COLO668 (cell line): Measurements from ENCODE around the gene CCDC194.
"Not testable (repeated sequence)": the region's sequence is repeated elsewhere in the genome, so short reads cannot be mapped to it uniquely, and the experiment has no call there.

ENCODE experiments used
- DNase-seq: peaks from one replicate; lab custom pipeline; 2025; ENCODE audit not compliant: unreplicated experiment; lab: John Stamatoyannopoulos, UW

The CCDC194 gene

DNA sequence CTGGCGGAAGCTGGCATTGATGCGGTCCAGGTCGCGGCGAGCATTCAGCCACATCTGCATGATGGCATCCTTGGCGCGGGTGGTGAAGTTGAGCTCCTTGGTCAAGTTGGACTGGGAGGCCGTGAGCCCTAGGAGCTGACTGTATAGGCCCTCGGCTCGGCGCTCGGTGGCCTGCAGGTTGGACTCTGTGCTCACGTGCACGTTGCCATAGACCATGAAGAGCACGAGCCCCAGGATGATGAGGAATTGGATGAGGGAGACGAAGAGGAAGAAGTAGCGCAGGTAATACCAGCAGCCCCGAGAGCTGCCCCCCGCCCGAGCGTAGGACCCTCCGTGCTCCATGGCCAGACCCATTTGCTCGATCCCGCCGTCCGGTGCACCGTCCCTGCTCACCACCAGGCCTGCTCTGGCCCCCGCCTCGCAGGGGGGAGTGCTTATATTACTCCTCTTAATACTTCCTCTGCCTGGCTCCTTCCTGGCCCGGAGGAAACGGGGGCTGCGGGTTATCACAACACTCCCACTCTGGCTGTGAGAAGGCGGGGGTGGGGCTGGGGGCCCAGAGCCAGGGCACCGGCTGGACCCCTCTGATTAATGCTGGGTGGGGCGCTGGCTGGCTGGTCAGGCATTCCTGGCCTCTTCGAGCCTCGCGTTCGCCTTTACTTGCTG, 16.9 kb downstream of the CCDC194 start, which contains the start of gene PLVAP:
PLVAP (minus strand) TSS at position 408 of the 666 bp plus-strand sequence; CDS start at position 354, 54 bp downstream.
- DNase-seq: no peak

DNA sequence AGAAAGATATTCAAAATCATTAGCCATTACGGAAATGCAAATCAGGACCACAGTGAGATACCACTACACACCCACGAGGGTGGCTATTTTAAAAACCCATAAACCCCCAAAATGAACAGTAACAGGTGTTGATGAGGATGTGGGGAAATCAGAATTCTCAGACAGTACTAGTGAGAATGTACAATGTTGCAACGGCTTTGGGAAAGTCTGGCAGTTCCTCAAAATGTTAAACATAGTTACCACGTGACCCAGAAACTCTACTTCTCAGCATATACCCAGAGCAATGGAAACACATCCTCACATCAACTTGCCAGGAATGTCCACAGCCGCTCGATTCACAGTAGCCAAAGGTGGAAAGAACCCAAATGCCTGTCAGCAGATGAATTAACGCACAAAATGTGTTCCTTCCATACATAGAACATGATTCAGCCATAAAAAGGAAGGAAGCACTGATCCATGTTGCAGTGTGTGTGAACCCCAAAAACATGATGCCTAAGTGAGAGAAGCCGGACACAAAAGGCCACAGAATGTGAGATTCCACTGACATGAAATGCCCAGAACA, 23.9 kb downstream of the CCDC194 start:
- no peak for DNase-seq

DNA sequence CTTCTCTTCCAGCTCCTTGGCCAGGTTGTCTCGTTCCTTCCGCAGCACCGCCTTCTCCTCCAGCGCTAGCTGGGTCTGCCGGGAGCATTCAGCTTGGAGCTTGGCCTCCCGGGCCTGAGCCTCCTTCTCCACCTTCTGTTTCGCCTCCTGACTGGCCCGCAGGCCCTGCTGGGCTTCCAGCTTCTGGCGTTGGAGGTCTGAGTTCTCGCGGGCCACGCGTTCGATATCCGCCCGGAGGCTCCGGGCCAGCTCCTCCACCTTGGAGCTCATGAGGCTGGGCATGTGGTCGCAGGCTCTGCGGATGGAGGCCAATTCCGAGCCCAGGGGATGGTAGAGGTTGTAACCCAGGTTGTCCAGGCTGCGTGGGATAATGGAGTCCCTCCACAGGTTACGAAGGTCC, 28.6 kb downstream of the CCDC194 start:
- no peak for DNase-seq

DNA sequence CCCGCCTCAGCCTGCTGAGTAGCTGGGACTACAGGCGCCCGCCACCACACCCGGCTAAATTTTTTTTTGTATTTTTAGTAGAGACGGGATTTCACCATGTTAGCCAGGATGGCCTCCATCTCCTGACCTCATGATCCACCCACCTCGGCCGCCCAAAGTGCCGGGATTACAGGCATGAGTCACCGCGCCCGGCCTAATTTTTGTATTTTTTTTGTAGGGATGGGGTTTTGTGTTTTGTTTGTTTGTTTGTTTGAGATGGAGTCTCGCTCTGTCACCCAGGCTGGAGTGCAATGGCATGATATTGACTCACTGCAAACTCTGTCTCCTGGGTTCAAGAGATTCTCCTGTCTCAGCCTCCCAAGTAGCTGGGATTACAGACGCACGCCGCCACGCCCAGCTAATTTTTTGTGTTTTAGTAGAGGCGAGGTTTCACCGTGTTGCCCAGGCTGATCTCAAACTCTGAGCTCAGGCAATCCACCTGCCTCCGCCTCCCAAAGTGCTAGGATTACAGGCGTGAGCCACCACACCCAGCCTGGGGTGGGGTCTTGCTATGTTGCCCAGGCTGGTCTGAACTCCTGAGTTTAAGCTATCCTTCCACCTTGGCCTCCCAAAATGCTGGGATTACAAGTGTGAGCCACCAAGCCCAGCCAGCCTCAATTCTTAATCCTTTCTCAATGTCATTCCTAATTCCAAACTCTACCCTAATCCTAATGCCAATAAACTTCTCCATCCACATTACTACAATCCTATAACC, 30.0 kb downstream of the CCDC194 start:
- DNase-seq: not testable (repeated sequence)

DNA sequence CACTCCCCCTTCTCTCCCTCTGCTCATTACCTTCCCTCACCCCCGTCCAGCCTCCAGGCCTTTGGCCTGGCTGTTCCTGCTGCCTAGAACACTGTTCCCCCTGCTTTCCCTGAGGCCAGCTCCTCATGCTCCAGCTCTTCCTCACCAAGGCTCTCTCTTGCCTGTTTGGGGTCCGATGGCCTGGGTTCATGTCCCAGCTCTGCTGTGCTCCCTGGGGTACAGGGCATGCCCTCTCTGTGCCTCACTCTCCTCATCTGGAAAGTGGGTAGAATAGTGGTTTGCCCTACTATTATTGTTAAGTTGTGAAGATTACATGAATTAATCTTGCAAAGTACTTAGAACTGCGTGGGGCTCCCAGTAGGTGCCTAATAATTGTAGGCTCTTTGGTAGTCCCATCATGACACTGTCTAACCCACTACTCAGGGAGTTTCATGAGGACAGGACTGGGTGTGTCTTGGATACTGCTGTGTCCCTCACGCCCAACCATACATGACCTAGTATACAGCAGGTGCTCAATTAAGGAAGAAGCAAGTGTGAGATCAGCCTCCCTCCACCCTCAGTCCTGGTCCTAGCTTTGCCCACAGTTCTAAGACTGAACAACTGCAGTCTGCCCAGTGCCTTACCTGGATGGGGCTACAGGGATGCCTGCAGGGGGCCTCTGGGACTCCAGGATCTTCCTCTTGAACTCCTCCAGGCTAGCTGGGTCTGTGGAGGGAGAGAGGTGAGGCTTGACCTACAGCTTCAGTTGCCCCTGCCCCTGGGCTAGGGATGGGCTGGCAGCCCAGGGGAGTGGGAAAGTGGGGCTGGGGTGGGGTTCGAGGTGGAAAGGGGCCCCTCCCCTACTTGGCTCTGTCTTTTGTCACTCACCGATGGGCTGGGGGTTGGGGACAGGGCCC, 33.8 kb downstream of the CCDC194 start:
- no peak for DNase-seq

DNA sequence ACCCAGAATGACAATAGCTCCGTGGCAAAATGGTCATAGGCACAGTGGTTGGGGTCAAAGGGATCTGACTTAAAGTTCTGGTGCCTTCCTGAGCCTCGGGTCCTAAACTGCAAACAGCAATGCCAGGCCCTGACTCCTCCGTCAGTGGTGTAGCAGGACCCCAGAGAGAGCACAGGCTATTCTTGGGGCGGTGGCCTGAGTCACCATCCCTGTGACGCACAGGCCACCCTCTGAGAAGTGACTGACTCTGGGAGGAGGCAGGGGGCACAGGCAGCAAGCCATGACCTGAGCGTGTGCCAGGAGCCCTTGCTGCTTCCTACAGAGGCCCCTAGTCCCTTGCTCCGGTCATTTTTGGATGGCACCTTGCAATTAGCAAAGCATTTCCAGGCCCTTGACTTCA, 35.6 kb downstream of the CCDC194 start:
- no peak for DNase-seq

DNA sequence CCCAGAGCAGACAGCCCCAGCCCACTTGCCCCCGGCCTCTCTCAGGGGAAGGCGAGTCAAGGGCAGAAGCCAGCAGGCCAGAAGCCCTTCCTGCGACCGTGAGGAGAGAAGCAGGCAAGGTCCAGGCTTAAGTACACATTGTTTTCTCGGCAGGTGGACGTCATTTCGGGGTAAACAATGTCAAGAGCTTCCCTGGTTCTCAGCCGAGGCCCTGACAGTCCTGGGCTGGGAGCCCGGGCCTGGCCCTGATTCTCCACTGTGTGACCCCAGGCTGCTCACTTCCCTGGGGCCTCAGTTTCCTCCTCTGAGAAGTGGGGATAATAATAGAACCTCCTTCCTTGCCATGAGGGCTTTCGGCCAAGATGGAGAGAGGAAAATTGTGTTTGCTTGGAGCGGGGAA, 36.3 kb downstream of the CCDC194 start:
- peak; percentile 9 for DNase-seq

DNA sequence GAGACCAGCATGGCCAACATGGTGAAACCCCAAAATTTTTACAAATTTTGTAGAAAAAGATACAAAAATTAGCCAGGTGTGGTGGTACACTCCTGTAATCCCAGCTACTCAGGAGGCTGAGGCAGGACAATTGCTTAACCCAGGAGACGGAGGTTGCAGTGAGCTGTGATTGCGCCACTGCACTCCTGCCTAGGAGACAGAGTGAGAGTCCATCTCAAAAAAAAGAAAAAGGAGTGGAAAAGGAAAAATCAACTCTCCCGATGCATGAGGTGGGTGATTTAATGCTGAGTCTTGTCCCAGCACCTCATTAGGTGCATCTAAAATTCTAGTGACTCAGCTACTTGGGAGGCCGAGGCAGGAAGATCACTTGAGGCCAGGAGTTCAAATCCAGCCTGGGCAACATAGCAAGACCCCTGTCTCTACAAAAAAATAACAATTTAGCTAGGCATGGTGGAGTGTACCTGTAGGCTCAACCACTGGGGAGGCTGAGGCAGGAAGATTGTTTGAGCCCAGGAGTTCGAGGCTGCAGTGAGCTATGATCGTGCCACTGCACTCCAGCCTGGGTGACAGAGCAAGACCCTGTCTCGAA, 36.8 kb downstream of the CCDC194 start:
- no peak for DNase-seq

DNA sequence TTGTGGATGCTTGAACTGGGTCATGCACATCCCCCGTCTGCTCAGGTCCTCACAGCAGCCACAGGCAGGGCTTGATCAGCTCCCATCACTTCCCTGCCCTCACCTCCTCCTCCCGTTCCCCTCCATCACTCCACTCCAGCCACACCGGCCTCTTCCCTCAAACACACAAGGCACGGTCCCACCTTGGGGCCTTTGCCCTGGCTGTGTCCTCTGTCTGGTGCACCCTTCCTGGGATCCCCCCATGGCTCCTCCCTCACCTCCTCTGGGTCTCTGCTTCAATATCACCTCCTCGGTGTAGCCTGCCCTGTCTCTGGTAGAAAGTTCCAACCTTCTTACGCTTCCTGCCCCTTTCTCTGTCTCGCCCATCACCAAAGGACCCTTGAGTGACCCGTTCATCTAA, 40.6 kb downstream of the CCDC194 start:
- DNase-seq: no peak

DNA sequence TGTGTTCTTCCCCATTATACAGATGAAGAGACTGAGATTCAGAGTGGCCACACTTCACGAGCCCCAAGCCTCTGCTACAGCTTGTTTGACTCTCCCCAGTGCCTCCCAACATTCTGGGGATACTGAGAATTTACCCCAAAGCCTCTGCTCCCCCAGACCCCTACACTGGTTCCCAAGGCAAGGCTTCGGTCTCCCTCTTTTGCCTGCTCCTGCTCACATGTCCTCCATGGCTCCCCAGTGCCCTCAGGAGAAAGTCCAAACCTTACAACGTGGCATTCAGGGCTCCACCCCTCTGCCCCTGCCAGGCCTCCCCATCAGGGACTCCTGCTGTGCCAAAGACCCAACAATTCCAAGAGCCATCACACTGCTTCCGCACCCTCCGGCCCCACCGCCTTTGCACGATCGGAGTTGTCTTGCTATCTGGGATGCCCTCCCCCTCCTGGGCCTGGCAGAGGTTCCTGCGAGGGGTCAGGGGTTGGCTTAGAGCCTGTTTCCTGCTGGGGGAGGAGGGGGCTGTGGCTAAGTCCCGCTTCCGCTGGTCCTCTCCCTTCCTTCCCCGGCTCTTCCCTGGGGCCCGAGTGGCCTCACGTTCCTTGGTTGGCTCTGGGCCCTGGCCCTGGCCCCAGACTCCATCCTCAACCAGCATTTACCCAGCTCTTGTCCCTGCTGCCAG, 41.3 kb downstream of the CCDC194 start:
- DNase-seq: no peak

DNA sequence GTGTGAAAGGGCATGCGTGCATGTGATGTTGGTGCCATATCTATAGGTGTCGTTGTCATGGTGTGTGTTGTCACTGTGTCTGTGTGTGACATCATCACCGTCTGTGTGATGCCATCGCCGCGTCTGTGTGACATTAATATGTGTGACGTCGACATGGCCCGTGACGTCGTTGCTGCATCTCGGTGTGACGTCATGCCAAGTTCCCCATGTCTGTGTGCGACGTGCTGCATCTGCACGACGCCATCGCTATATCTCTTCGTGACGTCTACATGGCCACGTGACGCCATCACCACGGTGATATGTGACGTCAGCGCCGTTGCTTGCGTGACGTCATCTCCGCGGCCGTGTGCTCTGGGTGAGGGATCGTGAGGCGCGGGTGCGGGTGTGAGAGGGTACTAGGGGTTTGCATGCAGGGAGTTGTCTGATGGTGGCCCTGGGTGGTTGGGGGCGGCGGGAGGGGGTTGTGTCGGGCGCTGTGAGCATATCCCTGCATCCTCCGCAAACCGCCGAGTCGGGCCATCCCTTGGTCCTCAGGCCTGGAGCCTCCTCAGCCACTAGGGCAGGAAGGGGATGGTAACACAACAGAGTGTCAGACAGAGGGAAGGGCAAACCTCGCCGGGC, 42.1 kb downstream of the CCDC194 start:
- peak; percentile 18 for DNase-seq

DNA sequence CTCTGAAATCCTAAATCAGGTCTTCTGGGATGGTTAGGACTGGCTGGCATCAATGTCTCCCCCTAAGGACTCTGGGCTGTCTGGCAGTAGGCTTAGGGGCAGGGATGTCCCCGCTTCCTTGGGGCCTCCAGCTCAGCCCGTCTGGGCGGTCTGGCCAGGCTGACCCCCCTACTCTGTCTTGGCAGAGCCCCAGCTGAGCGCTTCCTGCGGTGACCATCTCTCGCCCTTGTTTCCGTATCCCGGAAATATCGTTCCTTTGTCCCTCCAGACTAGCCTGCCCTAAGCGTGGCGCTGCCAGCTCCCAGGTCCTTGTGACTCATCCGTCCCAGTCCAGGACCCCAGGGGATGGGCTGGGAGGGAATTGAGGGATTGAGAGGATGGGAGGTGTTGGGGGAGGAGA, 45.3 kb downstream of the CCDC194 start:
- DNase-seq: peak; percentile 26

DNA sequence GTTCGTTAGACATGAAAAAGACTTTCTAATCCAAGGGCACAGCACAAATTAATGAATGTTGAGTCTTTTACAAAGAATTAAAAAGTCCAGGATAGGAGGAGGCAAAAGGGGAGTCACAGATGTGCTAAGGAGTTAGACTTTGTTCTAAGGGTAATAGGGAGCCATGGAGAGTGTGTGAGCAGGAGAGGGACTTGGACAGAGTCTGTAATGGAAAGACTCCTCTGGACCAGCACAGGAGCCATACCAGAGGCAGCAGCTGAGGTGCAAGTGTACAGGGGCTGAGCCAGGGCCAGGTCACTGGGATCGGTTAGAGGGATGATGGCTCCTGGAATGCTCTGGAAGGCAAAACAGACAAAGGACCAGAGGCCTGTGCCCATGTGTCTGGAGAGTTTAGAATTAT, 46.1 kb downstream of the CCDC194 start:
- DNase-seq: no peak

DNA sequence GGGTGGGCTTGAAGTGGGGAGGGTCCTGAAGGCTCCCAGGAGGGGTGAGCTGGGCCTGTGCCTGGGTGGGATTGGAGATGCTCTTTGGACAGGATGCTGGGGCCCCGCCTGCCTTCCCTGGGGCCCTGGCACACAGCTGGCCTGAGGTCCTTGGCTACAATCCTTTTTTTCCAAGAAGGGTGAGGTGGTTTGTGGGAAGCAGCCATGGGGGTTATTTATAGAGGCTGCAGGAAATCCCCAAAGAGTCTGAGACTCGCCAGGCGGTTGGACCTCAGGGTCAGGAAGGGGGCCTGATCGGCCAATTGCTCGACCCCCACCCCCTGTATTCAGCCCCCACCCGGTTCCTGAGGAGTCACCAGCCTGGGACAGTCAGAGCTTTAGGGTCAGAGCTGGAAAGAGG, 46.6 kb downstream of the CCDC194 start:
- no peak for DNase-seq

DNA sequence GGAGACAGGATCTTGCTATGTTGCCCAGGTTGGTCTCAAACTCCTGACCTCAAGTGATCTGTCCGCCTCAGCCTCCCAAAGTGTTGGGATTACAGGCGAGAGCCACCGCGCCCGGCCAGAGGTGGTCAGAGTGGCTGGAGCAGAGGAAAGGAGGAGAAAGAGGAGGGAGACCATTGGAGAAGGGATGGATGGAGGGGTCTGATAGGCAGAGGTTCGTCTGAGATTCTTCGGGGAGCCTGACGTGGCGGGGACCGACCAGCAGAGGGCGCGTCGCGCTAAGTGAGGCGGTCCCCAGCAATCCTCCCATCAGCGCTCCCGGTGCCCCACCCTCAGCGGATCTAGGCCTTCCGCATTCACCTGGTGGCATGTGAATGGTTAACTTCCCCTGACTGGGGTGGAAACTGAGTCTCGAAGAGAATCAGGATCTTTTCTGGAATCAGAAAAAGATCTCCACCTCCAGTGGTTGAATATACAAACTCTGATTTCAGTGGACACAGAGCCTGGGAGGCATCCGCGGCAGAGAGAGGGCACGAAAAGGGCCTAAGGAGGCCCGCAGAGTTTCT, 47.8 kb downstream of the CCDC194 start:
- DNase-seq: peak; percentile 62

DNA sequence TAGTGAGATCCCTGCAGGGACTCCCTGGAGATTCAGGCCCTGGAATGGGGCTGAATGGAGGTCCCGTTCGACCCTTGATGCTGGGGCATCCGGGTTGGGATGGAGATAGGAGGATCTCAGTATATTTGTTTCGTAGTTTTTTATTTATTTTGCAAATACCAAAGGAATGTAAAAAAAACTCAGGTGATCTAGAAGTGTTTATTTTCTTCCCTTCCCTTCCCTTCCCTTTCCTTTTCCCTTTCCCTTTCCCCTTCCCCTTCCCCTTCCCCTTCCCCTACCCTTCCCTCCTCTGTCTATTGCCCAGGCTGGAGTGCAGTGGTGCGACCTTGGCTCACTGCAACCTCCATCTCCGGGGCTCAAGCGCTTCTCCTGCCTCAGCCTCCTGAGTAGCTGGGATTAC, 52.2 kb downstream of the CCDC194 start:
- no peak for DNase-seq

DNA sequence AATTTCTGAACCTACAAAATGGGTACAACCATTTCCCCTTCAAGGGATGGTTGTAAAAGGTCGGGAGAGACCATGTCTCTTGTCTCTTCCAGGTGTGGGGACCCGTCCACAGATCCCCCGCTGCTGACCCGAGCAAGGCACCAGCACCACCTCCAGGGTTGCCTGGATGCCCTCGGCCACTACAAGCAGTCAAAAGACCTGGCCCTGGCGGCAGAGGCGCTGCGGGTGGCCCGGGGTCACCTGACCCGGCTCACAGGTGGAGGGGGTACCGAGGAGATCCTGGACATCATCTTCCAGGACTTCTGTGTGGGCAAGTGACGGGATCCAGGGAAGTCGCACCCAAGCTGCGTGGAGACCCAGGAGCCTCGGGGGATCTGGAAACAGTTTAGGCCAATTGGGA, 52.6 kb downstream of the CCDC194 start:
- DNase-seq: no peak

DNA sequence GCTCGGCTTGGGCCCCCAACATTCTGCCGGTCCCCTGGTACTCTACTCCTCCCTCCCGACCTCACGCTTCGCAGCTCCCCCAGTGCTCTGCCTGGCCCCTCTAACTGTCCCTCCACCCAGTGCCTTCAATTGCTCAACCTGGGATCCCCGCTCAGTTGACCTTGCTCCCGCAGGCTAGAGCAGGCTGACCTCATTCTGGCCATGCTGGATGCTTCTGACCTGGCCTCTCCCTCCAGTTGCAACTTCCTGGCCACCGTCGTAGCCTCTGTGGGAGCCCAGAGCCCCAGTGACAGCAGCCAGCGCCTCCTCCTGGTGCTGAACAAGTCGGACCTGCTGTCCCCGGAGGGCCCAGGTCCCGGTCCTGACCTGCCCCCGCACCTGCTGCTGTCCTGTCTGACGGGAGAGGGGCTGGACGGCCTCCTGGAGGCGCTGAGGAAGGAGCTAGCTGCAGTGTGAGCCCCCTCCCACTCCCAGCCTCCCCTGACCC, 53.1 kb downstream of the CCDC194 start:
- DNase-seq: no peak
